ENCODE measurements around the gene ZNF165.

DNA sequence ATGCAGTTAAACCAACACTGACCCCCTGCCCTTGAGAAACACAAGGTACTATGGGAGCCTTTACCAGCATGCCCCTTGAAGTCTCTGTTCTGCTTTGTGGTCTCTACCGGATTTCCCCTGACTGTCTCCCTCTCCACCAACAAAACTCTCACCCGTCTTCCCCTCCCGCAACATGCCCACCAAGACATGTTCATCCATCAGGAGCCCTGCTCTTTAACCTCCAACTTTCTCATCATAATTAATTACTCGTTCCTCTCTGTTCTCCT, 1.1 kb downstream of the ZNF165 start:
- TF ChIP-seq ZIK1 (CRISPR knock-in tag; IDR thresholded peaks at IDR 0.05; ENCODE audit: borderline replicate concordance, low read depth) (no peak), CBX5 (CRISPR knock-in tag; IDR thresholded peaks at IDR 0.05; ENCODE audit: borderline replicate concordance) (no peak), FOXA1 (IDR thresholded peaks at IDR 0.05) (no peak), FOXA1 (CRISPR knock-in tag; IDR thresholded peaks at IDR 0.05) (no peak), ZMYM3 (CRISPR knock-in tag; IDR thresholded peaks at IDR 0.05) (no peak), KAT7 (CRISPR knock-in tag; IDR thresholded peaks at IDR 0.05; ENCODE audit: borderline replicate concordance) (no peak), MAZ (IDR thresholded peaks at IDR 0.05; ENCODE audit: borderline replicate concordance, low read depth, low read length) (no peak), MAZ (CRISPR knock-in tag; IDR thresholded peaks at IDR 0.05; ENCODE audit: low read depth) (no peak)
- TF ChIP-seq, protein P1, sequence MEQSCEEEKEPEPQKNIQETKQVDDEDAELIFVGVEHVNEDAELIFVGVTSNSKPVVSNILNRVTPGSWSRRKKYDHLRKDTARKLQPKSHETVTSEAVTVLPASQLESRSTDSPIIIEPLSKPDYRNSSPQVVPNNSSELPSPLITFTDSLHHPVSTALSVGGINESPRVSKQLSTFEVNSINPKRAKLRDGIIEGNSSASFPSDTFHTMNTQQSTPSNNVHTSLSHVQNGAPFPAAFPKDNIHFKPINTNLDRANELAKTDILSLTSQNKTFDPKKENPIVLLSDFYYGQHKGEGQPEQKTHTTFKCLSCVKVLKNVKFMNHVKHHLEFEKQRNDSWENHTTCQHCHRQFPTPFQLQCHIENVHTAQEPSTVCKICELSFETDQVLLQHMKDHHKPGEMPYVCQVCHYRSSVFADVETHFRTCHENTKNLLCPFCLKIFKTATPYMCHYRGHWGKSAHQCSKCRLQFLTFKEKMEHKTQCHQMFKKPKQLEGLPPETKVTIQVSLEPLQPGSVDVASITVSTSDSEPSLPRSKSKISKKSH (CRISPR knock-in tag; IDR thresholded peaks at IDR 0.05; ENCODE audit: borderline replicate concordance) = no peak
- TF ChIP-seq, protein P2, sequence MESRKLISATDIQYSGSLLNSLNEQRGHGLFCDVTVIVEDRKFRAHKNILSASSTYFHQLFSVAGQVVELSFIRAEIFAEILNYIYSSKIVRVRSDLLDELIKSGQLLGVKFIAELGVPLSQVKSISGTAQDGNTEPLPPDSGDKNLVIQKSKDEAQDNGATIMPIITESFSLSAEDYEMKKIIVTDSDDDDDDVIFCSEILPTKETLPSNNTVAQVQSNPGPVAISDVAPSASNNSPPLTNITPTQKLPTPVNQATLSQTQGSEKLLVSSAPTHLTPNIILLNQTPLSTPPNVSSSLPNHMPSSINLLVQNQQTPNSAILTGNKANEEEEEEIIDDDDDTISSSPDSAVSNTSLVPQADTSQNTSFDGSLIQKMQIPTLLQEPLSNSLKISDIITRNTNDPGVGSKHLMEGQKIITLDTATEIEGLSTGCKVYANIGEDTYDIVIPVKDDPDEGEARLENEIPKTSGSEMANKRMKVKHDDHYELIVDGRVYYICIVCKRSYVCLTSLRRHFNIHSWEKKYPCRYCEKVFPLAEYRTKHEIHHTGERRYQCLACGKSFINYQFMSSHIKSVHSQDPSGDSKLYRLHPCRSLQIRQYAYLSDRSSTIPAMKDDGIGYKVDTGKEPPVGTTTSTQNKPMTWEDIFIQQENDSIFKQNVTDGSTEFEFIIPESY (CRISPR knock-in tag; IDR thresholded peaks at IDR 0.05) = no peak
- TF ChIP-seq, protein P3, sequence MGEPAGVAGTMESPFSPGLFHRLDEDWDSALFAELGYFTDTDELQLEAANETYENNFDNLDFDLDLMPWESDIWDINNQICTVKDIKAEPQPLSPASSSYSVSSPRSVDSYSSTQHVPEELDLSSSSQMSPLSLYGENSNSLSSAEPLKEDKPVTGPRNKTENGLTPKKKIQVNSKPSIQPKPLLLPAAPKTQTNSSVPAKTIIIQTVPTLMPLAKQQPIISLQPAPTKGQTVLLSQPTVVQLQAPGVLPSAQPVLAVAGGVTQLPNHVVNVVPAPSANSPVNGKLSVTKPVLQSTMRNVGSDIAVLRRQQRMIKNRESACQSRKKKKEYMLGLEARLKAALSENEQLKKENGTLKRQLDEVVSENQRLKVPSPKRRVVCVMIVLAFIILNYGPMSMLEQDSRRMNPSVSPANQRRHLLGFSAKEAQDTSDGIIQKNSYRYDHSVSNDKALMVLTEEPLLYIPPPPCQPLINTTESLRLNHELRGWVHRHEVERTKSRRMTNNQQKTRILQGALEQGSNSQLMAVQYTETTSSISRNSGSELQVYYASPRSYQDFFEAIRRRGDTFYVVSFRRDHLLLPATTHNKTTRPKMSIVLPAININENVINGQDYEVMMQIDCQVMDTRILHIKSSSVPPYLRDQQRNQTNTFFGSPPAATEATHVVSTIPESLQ (CRISPR knock-in tag; conservative IDR thresholded peaks at IDR 0.05) = no peak
- TF ChIP-seq, protein P4, sequence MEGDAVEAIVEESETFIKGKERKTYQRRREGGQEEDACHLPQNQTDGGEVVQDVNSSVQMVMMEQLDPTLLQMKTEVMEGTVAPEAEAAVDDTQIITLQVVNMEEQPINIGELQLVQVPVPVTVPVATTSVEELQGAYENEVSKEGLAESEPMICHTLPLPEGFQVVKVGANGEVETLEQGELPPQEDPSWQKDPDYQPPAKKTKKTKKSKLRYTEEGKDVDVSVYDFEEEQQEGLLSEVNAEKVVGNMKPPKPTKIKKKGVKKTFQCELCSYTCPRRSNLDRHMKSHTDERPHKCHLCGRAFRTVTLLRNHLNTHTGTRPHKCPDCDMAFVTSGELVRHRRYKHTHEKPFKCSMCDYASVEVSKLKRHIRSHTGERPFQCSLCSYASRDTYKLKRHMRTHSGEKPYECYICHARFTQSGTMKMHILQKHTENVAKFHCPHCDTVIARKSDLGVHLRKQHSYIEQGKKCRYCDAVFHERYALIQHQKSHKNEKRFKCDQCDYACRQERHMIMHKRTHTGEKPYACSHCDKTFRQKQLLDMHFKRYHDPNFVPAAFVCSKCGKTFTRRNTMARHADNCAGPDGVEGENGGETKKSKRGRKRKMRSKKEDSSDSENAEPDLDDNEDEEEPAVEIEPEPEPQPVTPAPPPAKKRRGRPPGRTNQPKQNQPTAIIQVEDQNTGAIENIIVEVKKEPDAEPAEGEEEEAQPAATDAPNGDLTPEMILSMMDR (CRISPR knock-in tag; IDR thresholded peaks at IDR 0.05) = no peak

Measured in HepG2 (cell line).